GM20000 (cell line): ENCODE results near the gene PTPRT.

ENCODE experiments used
- DNase-seq: peaks from one replicate; pipeline ENCODE4 v3.0.0; 2012; ENCODE audit warnings: low spot score
- TF ChIP-seq, protein P1 (sequence below): IDR thresholded peaks from 2 replicates; pipeline ENCODE4 v1.5.1; 2012; ENCODE audit warnings: mild to moderate bottlenecking, control low read depth; ENCODE audit errors: extremely low read depth, missing control alignments

The PTPRT gene

DNA sequence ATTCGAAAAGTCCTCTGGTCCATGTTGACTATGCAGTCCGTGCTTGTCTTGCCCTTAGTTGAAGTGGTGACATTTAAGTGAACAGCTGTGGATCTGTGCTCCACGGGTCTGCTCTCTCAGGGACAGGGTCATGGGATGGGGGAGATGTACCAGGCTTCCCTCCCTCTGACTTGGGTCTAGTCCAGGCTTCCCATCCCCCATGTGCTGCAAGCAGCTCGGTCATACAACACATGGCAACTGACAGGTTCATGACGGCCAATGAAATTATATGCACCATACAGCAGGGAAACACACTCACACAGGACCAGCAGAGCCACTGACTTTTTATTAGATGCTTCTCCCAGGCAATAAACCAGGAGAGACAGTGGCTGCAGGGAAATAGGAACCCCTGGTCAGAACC lies 201.4 kb downstream of the PTPRT start:
- DNase-seq, result no peak
- TF ChIP-seq, protein P1, sequence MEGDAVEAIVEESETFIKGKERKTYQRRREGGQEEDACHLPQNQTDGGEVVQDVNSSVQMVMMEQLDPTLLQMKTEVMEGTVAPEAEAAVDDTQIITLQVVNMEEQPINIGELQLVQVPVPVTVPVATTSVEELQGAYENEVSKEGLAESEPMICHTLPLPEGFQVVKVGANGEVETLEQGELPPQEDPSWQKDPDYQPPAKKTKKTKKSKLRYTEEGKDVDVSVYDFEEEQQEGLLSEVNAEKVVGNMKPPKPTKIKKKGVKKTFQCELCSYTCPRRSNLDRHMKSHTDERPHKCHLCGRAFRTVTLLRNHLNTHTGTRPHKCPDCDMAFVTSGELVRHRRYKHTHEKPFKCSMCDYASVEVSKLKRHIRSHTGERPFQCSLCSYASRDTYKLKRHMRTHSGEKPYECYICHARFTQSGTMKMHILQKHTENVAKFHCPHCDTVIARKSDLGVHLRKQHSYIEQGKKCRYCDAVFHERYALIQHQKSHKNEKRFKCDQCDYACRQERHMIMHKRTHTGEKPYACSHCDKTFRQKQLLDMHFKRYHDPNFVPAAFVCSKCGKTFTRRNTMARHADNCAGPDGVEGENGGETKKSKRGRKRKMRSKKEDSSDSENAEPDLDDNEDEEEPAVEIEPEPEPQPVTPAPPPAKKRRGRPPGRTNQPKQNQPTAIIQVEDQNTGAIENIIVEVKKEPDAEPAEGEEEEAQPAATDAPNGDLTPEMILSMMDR, result no peak

DNA sequence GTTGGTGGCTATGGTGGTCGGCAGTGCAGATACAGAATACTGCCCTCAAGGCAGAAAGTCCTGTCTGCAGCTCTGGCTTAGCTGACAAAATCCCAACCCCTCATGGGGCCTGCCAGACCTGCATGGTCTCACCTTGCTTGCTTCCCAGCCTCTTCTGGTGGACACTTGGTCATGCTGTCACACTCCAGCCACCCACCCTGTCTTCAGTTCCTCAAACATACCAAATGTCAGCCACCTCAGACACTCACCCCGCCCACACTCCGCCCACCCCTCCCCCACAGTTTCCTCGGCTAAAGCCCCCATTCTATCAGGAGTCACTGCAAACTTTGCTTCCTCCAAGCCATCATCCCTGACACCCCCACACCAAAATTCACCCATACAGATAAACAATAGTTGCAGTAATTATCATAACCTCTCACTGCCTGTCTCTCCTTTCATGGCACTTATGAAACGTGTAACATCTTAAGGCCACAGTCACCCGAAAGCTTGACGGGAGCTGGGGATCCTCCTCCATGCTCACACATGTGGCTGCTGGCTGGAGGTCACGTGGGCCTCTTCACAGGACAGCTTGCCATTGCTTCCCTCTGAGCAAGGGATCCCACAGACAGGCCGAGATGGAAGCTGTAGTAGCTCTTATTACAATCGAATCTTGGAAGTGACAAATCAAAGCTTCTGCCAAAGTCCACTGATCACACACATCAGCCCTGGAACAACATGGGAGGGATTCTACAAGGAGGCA lies 202.2 kb downstream of the PTPRT start:
- no peak for DNase-seq
- TF ChIP-seq, protein P1, result no peak

DNA sequence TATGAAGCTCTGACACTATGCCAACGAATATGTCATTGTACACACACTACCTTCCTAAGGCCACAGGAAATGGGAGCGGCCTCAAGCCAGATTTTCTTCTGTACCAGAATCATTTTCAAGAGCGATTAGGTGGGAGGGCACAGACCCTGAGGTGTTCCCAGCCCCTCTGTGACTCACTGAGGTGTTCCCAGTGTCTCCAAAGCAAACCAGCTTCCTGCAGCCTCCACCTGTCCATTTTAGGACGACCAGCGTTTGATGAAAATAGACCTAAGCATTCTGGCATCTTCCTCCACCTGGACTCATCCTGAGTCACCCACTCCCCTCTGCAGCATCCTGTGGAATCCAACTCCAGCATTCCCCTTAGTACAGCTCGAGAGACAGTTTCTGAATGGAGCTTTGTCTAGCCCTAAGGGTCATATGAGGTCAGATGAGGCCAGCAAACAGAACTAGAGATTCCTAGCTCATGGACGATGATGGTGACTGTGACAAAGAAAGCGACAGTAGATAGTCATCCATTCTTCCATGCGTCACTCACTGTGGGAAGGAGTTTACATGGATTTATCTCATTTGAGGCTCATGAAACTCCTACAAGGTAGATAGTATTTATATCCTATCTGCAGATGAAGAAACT lies 203.4 kb downstream of the PTPRT start:
- TF ChIP-seq, protein P1, result no peak
- no peak for DNase-seq

DNA sequence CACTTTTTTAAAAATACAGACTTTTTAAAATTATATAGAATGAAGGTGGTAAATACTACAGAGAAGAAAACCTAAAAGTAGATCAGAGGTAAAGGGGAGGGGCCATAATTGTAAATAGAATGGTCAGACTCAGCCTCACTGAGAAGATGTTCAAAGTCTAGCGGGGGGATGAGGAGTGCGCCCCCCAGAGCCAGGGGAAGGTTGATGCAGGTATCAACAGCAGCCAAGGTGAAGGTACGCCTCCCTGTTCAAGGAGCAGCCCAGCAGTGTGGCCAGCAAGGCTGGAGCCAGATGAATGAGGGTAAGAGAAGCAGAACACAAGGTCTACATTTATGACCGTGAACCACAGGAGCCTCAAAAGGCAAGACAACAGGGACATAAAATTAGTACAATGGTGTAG lies 204.1 kb downstream of the PTPRT start:
- TF ChIP-seq, protein P1, result no peak
- no peak for DNase-seq

DNA sequence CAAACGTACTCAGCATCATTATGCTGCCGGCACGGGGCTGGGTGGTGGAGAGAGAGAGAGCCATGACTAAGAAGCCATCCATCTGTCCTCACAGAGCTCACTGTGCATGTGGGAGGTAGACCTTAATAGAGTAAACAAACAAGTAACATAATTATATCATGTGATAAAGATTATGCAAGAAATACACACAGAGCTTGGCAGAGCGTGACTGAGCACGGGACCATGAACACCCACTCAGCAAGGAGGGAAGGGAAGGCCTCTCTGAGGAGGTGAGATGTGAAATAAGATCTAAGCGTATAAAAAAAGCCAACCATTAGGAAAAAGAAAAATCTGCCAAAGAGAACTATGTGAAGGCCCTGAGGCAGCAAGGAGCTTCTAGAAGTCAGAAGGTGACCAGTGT lies 207.5 kb downstream of the PTPRT start:
- TF ChIP-seq, protein P1, result no peak

DNA sequence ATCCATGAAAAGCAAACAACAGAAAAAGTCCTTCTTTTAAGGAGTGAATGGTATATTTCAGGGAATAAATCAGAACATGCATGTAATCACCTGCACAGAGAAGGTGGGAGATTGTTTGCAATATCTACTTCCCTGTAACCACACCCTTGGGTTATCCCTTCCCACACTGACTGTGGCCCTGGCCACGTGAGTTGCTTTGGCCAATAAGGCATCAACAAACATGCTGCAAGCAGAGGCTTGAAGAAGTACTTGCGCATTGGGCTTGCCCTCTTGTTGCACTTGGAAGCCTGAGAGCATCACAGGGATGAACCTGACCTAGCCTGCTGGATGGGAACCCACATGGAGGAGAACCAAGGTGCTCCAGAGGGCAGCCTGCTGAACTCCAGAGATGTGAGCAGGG lies 208.5 kb downstream of the PTPRT start:
- DNase-seq, result no peak
- TF ChIP-seq, protein P1, result no peak

More for the DNA sequence above, 207.5 kb downstream of the PTPRT start:
- DNase-seq, result no peak

DNA sequence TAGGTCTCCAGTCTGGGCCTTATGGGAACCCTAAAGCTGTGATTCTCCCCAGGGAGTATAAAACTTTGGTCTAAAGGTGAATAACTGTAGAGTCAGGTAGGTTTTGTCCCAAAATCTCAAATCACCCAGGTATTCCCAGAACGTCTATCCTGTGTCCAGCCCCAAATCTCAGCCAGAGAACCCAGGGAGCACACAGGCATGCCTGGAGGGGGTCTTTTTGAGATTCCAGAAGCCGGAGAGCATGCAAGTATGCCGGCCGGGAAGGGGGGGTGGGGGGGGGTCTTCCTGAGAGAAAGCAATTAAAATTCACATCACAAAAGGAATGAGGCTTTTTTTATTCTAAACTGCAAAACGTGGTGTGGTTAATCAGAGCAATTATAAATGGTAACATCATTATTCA lies 210.0 kb downstream of the PTPRT start:
- TF ChIP-seq, protein P1, result no peak
- DNase-seq, result no peak
